Lower lobe of right lung (tissue), 2 donors: ENCODE data around the gene HPCAL1. TPM values are rescaled to one million over a fixed set of nuclear protein-coding genes. Genes with fewer than 3 reads are reported as not detected.

Experiments
- ATAC-seq, 2 donors: fragments of 200-7000 bp; cut with Tn5 transposase; one replicate each; pipeline ENCODE4 v1.9.1; 2020 to 2022; ENCODE audit warnings: mild to moderate bottlenecking in 2 of 2, moderate library complexity in 2 of 2
- DNase-seq: peaks from one replicate; pipeline ENCODE4 v3.0.0-alpha.2; 2020
- H3K27ac ChIP-seq: fragments of 200-600 bp; one replicate; pipeline ENCODE4 v1.8.0; 2022
- H3K27me3 ChIP-seq: fragments of 200-600 bp; one replicate; pipeline ENCODE4 v1.8.0; 2022; ENCODE audit warnings: low read depth
- H3K36me3 ChIP-seq: fragments of 200-600 bp; one replicate; pipeline ENCODE4 v1.8.0; 2022; ENCODE audit warnings: mild to moderate bottlenecking
- H3K4me1 ChIP-seq: fragments of 200-600 bp; one replicate; pipeline ENCODE4 v1.8.0; 2022
- H3K4me3 ChIP-seq: fragments of 200-600 bp; one replicate; pipeline ENCODE4 v1.8.0; 2022; ENCODE audit warnings: mild to moderate bottlenecking
- H3K9me3 ChIP-seq: fragments of 200-600 bp; one replicate; pipeline ENCODE4 v1.8.0; 2022
- intact Hi-C: fragments of 100-400 bp; cut with DNase I; formaldehyde crosslinking; loops from one replicate; pipeline ENCODE4 v1.11.0; 2022
- total RNA-seq: library from RNA; stranded (reverse); fragmentation: NEBNext Ultra II Directional; extraction: Animal tissue kit (Norgen Biotek cat#: 25700); gene quantifications from one replicate; pipeline ENCODE4 v1.2.1, GENCODE V29; 2021
- TF ChIP-seq, protein P1 (sequence below): fragments of 200-600 bp; IDR thresholded peaks from one replicate; pipeline ENCODE4 v1.8.0; 2022; ENCODE audit warnings: antibody characterized with exemption, mild to moderate bottlenecking
- donor health status: DM: no; HTN: yes; CAD: no; lungs with severe emphysema.

HPCAL1 gene
- total RNA-seq, 1 donor from 2014 or later: 132 TPM

GRCh38 chr2:10371441-10372196 is 68.9 kb downstream of the HPCAL1 start:
- TF ChIP-seq, protein P1, sequence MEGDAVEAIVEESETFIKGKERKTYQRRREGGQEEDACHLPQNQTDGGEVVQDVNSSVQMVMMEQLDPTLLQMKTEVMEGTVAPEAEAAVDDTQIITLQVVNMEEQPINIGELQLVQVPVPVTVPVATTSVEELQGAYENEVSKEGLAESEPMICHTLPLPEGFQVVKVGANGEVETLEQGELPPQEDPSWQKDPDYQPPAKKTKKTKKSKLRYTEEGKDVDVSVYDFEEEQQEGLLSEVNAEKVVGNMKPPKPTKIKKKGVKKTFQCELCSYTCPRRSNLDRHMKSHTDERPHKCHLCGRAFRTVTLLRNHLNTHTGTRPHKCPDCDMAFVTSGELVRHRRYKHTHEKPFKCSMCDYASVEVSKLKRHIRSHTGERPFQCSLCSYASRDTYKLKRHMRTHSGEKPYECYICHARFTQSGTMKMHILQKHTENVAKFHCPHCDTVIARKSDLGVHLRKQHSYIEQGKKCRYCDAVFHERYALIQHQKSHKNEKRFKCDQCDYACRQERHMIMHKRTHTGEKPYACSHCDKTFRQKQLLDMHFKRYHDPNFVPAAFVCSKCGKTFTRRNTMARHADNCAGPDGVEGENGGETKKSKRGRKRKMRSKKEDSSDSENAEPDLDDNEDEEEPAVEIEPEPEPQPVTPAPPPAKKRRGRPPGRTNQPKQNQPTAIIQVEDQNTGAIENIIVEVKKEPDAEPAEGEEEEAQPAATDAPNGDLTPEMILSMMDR: no peak
- peak overlapping the region; percentile 74 for H3K27ac ChIP-seq
- peaks cover 11% of the 10 kb centered on the region for H3K36me3 ChIP-seq
- no peak for DNase-seq
- peaks cover 52% of the 10 kb centered on the region for H3K4me1 ChIP-seq
- no peak for ATAC-seq
- H3K4me3 ChIP-seq: no peak overlapping the region
- no peaks in the 10 kb centered on the region for H3K27me3 ChIP-seq
- intact Hi-C loops: no loop called here
- no peaks in the 10 kb centered on the region for H3K9me3 ChIP-seq

- TF ChIP-seq, protein P1: no peak
- ATAC-seq (no peak), DNase-seq (no peak)
- Histone ChIP-seq H3K4me3 (no peak overlapping the region), H3K27ac (no peak overlapping the region), H3K4me1 (peaks cover 52% of the 10 kb centered on the region), H3K27me3 (no peaks in the 10 kb centered on the region), H3K36me3 (peaks cover 11% of the 10 kb centered on the region), H3K9me3 (no peaks in the 10 kb centered on the region)
- intact Hi-C loops: no loop called here
Observed at GRCh38 chr2:10372203-10372861, 69.6 kb downstream of the HPCAL1 start.

DNA sequence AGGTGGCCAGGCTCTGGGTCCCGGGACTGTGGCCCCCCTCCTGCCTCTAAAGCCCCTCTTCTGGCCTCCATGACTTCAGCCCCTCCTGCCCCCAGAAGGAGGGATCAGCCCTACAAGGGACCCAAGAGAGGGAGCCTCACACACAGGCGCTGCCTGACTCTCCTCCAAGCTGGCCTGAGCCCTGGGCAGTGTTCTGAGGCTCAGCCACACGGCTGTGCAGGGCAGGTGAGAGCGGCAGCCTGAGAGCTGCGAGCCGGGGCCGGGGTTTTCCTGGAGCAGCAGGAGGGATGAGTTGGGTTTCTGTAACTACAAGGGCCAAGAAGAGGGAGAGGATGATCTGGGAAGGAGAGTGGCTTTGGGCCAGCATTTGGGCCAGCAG is 70.1 kb downstream of the HPCAL1 start:
- Histone ChIP-seq H3K9me3 (no peaks in the 10 kb centered on the region), H3K27ac (no peak overlapping the region), H3K4me1 (peaks cover 53% of the 10 kb centered on the region), H3K27me3 (no peaks in the 10 kb centered on the region), H3K4me3 (no peak overlapping the region), H3K36me3 (peaks cover 11% of the 10 kb centered on the region)
- TF ChIP-seq, protein P1: no peak
- no peak for ATAC-seq
- intact Hi-C loops: no loop called here
- DNase-seq: no peak

DNA sequence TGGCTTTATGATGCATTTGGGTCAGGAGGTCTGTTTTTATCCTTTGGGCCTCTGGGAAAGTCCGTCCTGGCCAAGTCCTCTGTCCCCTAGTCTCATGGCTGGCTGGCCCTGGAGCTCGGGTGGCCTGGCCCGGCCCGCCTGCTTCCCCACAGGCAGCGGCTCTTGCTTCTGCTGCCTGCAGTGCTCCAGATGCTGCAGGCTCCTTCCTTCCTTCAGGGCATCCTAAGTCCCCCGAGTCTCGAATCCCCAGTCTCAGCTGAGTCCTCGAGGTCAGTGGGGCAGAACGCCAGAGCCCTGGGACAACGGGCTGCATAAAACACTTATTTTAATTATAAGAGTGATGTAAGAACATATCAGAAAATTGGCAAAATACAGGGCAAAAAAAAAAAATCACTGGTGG is 71.2 kb downstream of the HPCAL1 start:
- H3K4me1 ChIP-seq: peaks cover 51% of the 10 kb centered on the region
- no peak for ATAC-seq
- H3K36me3 ChIP-seq: peaks cover 11% of the 10 kb centered on the region
- intact Hi-C loops: no loop called here
- DNase-seq: no peak
- no peak overlapping the region for H3K27ac ChIP-seq
- TF ChIP-seq, protein P1: no peak
- H3K4me3 ChIP-seq: no peak overlapping the region
- no peaks in the 10 kb centered on the region for H3K27me3 ChIP-seq
- no peaks in the 10 kb centered on the region for H3K9me3 ChIP-seq

GRCh38 chr2:10374362-10374943 is 71.7 kb downstream of the HPCAL1 start:
- Histone ChIP-seq H3K4me1 (peaks cover 51% of the 10 kb centered on the region), H3K4me3 (no peak overlapping the region), H3K36me3 (peaks cover 11% of the 10 kb centered on the region), H3K27me3 (no peaks in the 10 kb centered on the region), H3K27ac (no peak overlapping the region), H3K9me3 (no peaks in the 10 kb centered on the region)
- TF ChIP-seq, protein P1: no peak
- no peak for DNase-seq
- intact Hi-C loops: no loop called here
- no peak for ATAC-seq
